ENCODE measurements around the gene CCM2.
"Not testable (repeated sequence)": the region's sequence is repeated elsewhere in the genome, so short reads cannot be mapped to it uniquely, and the experiment has no call there.

The CCM2 gene

DNA sequence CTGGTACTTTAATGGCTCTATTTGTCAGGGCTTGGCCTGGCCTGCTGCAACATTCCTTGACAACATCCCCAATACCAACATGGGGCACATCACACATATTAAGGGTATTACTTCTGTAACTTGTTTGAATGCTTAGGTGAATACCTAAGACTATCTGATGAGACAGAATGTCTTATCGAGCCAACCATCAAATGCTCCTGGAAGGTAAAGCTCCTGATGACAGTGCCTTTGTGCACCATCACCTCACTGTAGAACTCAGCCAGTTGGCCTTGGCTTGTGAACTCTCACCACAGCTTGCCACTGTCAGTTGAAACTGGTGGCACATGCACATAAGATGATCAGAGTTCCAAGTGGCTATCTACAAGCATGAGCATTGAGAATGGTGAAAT is 17.5 kb upstream of the CCM2 start:
- DNase-seq = no peak

DNA sequence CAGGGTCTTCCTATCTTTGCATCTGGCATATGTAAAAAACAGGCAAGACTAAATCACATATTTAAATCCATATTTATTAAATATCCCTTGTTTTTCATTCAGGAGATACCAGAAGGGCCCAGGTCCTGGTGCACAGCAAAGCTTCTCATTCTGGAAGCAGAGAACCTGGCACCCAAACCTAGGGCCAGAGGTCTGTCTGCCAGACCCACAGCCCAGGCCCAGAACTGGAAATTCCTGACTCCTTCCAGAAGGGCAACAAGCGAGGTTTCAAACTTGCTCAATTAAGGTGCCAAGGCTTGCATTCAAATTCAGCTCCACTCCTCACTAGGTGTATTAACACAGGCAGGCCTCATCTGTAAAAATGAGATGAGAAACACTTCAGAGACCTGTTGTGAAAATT is 17.0 kb upstream of the CCM2 start:
- DNase-seq = no peak

DNA sequence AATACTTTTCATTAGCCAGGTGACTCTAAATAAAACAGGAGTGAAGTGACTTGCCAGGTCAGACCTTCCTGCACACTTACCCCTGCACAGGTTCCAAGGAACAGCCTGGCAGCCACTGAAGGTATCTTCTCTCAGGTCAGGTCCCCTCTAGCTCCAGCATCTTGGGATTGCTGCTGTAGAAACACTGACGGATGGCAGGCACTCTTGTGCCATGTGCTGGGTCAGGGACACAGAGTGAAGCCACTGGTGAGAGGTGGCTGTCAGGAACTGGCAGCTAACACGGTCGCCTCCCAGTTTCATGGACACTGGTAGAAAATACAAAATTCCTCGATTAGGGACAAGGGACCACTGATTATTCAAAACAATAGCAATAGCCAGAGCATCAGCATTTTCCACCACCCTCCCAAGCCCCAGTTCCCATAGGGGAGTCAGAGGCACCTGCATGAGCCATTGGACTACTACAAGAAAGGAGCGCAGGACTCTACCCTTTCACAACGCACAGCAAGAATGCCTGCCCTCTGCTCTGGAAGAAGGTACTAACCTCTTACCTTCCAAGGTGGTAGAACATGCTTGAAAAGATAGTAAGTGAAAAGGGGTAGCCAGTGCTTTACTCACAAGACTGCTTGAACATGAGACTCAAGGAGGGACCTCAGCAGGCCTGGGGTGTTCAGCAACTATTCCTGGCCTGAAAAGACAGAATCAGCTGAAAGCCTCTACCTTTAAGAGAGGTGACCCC is 16.1 kb upstream of the CCM2 start:
- no peak for DNase-seq

- DNase-seq = no peak
These were observed 15.6 kb upstream of the CCM2 start for GRCh38 chr7:44984478-44984758.

DNA sequence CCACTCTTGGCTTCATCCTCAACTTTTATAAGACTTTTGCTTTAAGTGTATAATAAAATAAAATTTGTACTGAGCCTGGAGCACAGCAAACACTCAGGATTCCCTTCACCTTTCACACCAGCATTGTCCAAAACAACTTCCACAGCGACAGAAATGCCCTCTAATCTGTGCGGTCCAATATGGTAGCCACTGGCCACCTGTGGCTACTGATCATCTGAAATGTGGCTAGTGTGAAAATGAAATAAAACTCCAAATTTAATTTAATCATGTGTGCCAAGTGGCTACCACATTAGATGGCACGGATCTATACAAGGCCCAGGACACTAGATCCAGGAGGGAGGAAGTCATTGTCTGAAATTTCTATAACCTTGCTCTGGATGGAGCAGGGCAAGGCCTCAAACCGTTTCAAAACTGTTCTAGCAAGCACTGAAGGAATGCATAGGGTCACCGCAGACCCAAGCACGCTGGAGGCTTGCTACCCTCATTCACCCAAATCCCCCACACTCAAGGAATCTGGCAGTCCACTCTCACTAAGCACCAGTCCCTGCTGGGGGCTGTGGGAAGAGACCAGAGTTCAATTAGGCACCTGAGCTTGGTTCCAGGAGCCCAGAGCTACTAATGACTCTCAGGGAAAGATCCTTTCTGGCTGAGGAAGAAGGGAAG is 14.8 kb upstream of the CCM2 start:
- DNase-seq = no peak

- no peak for DNase-seq
These were observed 14.1 kb upstream of the CCM2 start for GRCh38 chr7:44985900-44986217.

GRCh38 chr7:44986218-44987053 is 13.6 kb upstream of the CCM2 start:
- peak; percentile 96 for DNase-seq

DNA sequence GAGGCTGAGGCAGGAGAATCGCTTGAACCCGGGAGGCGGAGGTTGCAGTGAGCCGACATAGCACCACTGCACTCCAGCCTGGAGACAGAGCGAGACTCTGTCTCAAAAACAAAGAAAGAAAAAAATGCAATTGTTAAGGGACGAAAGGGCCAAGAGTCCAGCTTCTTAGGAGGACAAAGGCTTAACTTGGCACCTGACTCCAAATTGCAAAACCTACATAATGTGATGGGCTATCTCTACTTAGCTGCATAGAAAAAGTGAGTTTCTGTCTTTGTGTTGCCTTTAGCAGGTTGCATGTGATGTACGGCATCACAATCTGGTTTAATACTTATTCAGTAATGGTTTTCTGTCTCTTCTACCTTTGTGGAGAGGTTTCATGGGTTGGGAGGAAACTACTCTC is 12.5 kb upstream of the CCM2 start:
- DNase-seq = no peak

DNA sequence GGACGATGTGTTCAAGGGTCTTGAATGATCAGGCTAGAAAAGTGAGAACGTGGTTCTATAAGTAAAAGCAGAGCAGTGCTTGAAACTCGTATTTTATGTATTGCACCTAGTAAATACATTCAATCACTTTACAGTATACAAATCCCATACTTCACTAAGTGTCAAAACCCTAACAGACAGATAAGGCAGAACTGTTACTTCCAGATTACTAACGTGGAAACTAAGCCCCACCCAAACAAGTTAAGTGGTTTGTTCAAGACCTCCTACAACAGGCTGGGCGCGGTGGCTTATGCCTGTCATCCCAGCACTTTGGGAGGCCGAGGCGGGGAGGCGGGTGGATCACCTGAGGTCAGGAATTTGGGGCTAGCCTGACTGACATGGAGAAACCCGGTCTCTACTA is 12.0 kb upstream of the CCM2 start:
- DNase-seq = no peak

GRCh38 chr7:44988701-44989100 is 11.3 kb upstream of the CCM2 start:
- DNase-seq = no peak

GRCh38 chr7:44989132-44989531 is 10.9 kb upstream of the CCM2 start:
- DNase-seq = no peak

DNA sequence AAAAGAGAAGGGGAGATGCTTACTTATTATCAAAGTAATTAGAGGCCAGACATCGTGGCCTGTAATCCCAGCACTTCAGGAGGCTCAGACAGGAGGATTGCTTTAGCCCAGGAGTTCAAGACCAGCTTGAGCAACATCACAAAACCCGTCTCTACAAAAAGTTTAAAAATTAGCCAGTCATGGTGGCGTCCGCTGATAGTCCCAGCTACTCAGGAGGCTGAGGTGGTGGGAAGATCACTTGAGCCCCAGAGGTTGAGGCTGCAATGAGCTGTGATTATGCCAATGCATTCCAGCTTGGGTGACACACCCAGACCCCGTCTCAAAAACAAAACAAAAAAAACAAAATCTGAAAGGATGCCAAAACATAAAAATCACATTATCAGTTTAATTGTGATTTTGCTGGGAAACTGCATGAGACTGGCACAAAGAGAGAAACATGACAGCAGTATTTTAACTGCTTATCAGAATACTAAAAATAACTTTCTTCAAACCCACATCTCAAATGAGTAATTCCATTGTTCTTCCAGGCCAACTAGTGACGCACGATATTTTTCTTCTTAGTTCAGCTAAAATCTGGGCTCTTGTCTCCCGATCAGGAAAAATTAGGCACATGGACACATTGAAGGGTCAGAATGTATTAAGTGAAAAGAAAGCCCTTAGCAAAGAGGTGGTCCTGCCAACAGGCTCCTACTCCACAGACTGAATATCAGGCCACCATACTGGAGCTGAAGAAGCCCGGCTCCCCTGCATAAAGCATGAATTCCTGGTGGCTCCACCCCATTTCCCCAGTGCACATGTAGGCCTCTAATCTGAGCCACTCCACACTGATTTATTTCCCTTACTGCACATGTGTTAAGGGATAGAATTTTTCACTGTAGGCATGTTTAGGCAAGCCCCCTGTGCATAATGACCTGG is 9.6 kb upstream of the CCM2 start:
- no peak for DNase-seq

DNA sequence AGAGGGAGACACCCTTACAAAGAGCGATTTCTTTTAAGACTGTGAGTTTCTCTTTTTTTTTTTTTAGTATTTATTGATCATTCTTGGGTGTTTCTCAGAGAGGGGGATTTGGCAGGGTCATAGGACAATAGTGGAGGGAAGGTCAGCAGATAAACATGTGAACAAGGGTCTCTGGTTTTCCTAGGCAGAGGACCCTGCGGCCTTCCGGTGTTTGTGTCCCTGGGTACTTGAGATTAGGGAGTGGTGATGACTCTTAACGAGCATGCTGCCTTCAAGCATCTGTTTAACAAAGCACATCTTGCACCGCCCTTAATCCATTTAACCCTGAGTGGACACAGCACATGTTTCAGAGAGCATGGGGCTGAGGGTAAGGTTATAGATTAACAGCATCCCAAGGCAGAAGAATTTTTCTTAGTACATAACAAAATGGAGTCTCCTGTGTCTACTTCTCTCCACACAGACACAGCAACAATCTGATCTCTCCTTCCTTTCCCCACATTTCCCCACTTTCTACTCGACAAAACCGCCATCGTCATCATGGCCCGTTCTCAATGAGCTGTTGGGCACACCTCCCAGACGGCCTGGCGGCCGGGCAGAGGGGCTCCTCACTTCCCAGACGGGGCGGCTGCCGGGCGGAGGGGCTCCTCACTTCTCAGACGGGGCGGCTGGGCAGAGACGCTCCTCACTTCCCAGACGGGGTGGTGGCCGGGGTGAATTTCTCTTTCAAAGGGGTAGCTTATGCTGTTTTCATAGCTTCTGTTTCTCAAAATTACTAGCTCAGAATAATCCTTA is 7.8 kb upstream of the CCM2 start:
- DNase-seq = not testable (repeated sequence)

DNA sequence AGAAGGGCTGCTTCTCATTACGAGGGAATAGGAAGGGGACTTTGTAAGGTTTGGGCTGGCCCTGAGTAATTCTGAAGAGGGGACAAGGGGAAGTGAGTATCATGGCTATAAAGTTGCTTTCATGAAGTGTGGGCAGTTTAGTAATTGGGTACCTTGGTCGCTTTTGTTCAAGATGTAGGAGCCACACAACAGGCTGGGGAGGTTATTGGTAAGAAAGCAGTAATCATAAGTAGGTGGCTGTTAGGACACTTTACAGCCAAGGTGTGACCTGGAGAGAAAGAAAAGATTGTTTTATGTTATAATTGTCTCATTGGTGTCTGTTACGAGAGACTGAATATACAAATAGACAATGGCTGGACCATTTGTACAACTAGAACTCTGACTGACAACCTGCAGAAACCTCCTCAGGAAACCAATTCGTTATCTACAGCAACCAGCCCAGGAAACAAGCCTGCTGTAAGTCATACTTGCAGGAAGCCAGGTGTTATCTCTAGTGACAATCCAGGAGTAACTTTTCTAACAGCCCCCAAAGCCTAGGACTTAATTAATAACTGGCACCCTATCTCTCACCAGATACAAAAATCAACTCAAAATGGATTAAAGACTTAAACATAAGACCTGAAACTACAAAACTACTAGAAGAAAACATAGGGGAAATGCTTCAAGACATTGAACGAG is 5.0 kb upstream of the CCM2 start:
- DNase-seq = no peak

- DNase-seq = no peak
These were observed 4.2 kb upstream of the CCM2 start for GRCh38 chr7:44995555-44996493.

DNA sequence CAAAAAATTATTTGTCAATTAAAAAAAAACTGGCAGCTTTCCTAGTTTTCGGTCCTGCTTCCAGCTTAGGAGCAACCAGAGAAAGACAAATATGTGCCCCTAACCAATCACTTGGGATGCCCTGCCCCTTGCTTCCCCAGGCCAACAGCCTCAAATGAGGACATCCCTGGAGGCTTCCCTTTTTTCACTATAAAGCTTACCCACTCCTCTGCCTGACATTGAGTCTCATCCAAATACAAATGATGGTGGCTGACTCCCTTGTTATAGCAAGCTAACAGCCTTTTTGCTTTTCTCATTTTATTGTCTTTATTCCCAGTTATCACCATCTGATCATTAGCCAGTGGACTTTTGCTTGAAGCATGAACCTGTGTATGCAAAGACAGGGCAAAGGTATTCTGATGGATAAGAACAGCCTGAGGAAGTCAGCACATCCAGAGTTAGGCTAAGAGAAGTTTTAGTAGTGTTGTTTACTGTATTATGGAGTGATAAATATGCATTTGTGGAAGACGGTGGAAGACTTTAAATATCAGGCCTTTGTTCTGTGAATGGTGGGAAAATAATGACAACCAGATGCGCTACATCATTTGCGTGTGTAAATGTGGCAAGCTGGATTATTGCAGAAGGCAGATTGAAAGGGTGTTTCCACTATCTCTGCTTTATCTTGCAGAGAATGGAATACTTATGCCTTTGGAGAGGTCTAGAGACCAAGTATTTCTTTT is 1.7 kb upstream of the CCM2 start:
- DNase-seq = no peak

- peak; percentile 100 for DNase-seq
These were observed 532 bp upstream of the CCM2 start for GRCh38 chr7:44999245-45000092.

GRCh38 chr7:45001138-45001694 is 1.2 kb downstream of the CCM2 start:
- peak; percentile 79 for DNase-seq

DNA sequence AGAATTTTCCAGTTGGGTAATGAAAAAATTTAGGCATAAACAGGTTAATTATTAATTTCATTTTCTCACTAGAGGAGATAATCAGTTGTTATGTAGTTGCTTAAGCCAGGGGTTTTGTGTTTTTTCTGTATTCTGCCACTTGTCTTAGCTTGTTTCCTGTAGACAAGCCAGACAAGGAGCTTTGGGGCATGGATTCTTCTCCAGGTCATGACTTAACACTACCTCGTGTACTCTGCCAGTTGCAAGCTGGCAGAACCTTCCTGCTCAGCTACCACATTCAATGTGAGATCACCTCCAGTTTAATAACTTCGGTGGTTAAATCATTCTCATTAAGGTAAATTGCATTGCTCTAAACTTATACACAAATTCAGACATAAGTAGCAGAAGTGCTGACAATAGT is 1.8 kb downstream of the CCM2 start:
- no peak for DNase-seq

All from stimulated activated CD4-positive, alpha-beta T cell treated with anti-CD3 and anti-CD28 coated beads, Interleukin-1b, Interleukin-23, amount 100 ng/mL, for 48 hours (primary cell).